Suppressor macrophage treated with lipopolysaccharide for 1 hour (primary cell): ENCODE measurements around the gene LCLAT1.
A peak's percentile ranks its signal among the peaks of the same experiment; 100 is the strongest.
"Not testable (repeated sequence)": the region's sequence is repeated elsewhere in the genome, so short reads cannot be mapped to it uniquely, and the experiment has no call there.

ENCODE experiments used
- DNase-seq, 3 donors: peaks; one replicate each; pipeline ENCODE4 v3.0.0-alpha.2; 2020 to 2022

The LCLAT1 gene

GRCh38 chr2:30492185-30492584 is 45.1 kb downstream of the LCLAT1 start:
- DNase-seq, result no peak

DNA sequence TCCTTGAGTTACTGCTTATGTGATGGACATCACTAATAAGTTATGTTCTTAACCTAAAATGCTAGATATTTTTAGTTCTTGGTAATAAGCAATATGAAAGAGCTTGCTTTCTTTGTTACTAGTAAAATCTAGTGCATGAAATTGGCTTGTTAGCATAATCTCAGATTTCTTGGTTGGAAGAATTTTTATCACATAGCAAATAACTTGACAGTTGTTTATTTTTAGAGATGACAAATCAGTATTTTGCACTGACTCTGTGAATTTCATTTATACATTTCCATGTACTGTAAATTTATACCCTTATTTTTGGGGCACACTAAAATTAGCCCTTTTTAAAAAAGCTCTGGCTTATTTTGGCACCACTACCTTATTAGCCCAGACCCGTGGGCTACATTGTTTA is 45.6 kb downstream of the LCLAT1 start:
- no peak for DNase-seq

DNA sequence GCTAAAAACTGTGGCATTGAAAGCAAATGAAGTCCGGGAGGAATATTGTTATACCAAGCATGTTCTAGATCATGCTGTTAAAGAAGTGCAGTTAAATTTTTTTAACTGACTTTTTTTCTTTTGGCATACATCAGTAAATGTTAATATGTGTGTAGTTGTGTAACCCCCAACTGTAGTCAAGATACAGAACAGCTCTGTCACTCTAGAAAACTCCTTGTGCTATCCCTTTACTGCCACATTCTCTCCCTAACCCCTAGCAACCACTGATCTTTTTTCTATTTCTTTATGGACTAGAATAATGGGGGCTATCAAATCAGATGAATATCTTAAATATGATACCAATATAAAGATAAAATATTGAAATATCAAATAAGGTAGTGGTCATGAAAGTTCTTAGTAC is 46.4 kb downstream of the LCLAT1 start:
- DNase-seq, result no peak

DNA sequence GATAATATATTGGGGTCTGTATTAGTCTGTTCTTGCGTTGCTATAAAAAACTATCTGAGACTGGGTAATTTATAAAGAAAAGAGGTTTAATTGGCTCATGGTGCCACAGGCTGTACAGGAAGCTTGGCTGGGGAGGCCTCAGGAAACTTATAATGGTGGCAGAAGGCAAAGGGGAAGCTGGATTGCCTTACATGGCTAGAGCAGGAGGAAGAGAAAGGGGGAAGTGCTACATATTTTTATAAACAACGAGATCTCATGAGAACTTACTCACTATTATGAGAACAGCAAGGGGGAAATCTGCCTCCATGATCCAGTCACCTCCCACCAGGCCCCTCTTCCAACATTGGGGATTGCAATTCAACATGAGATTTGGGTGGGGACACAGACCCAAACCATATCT is 48.9 kb downstream of the LCLAT1 start:
- DNase-seq, result peak; percentile 50 to 65 (median 63)

DNA sequence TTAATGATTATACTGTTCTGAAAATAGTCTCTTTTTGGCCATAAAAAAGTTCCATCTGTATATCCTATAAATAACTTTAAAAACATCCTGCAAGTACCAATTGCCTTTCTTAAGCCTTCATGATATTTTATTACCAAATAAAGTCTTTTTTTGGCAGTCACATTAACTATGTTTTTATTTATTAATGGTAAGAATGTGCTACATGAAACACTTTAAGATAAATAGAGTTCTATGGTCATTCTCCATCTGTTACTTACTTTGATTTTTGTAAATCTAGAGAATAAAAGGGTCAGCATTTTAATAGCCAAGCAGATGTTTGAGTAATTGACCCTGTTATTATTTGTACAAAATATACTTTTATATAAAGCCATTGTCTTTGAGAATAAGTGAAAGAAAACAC is 52.6 kb downstream of the LCLAT1 start:
- no peak for DNase-seq

DNA sequence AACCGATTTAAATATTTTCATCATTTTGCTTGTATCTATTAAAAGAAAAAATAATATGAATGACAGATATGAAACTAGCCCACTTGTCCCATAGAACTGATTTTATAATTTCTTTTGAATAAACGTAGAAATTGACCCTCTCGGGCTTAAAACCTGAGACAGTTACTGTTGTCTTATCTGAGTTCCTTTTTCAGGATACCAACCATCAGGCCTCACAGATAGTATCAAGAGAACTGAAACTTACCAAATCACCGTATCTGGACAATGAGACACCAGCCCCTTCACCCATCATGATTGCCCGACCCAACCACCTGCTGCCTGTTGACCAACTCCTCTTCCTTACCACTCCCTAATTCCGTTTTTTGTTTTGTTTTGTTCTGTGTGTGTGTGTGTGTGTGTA is 53.7 kb downstream of the LCLAT1 start:
- no peak for DNase-seq

- DNase-seq, result no peak
Measured at GRCh38 chr2:30502310-30502709, 55.3 kb downstream of the LCLAT1 start.

GRCh38 chr2:30503007-30503694 is 56.1 kb downstream of the LCLAT1 start:
- peak; percentile 1 to 59 (median 32) for DNase-seq

GRCh38 chr2:30503695-30504052 is 56.6 kb downstream of the LCLAT1 start:
- no peak for DNase-seq

DNA sequence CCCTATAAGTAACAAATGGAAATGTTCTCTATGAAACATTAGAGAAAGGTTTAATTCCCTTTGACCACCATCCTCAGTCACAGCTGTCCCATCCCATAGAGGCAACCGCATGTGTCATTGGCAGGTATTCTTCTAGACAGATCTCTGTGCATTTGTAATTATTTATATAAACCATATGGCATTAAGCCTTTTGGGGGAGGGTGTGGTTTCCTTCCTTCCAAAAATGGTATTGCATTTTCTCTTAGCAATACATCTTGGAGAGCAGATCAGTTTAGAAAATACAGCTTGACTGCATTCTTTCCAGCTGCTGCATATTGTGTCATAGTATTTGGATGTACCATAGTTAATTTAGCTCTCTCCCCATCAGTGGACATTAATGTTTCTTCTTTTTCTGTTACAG is 57.7 kb downstream of the LCLAT1 start:
- DNase-seq, result no peak

- no peak for DNase-seq
Measured at GRCh38 chr2:30505500-30506180, 58.6 kb downstream of the LCLAT1 start.

DNA sequence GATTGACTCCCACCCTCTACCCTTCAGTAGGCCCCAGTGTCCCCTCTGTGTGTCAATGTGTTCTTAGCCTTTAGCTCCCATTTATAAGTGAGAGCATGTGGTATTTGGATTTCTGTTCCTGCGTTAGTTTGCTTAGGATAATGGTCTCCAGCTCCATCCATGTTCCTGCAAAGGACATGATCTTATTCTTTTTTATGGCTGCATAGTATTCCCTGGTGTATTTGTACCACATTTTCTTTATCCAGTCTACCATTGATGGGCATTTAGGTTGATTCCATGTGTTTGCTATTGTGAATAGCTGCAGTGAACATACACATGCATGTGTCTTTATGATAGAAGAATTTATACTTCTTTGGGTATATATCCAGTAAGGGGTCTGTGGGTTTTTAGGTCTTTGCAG is 60.4 kb downstream of the LCLAT1 start:
- not testable (repeated sequence) for DNase-seq

DNA sequence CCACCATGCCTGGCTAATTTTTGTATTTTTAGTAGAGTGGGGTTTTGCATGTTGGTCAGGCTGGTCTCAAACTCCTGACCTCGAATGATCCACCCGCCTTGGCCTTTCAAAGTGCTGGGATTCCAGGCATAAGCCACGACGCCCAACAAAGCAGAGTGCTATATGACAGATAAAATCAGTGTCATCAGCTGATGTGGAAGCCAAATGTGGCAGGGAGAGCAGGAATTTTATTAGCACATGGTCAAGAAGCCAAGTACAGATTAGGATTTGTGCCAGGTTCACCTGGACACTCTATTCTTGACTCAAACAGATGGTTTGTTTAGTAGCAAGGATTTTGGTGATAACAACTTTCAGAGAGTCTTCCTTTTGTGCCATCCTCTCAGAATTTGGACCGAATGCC is 62.7 kb downstream of the LCLAT1 start:
- no peak for DNase-seq

- DNase-seq, result no peak
Measured at GRCh38 chr2:30510409-30510808, 63.4 kb downstream of the LCLAT1 start.

GRCh38 chr2:30511122-30512083 is 64.4 kb downstream of the LCLAT1 start:
- peak; percentile 40 to 50 (median 46) for DNase-seq

DNA sequence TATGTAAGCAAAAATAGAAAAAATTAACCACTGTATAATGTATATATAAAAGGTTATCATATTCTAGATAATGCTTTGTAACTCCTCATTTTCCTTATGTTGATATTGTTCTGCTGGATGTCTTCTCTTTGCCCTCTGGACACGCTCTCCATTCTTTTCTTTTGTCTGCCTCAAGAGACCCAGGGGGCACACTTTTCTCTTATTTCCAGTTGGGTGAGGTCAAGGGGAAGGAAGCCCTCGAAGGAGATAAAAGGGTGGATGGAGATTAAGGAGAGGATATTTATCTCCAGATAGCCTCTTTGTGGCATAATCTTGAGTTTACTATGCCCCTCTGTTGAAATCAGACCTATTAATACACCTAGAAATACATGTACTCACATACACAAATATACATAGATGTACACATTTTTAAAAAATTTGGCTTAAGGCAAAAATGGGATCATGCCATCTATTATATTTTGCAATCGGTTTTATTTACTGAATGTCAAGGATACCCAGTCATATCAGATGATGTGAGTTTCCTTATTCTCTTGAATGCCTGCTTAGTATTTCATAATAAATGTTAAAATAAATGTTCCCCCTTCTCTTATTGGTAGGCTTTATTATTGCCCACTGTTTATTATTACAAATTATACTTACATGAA is 65.3 kb downstream of the LCLAT1 start:
- no peak for DNase-seq

DNA sequence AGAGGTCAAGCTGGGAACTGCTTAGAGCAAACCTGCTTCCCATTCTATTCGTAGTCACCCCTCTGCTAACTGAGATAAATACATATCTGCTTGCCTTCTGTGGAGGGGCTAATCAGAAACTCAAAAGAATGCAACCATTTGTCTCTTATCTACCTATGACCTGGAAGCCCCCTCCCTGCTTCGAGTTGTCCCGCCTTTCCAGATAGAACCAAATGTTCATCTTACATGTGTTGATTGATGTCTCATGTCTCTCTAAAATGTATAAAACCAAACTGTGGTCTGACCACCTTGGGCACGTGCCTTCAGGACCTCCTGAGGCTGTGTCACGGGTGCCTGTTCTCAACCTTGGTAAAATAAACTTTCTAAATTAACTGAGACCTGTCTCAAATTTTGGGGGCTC is 66.6 kb downstream of the LCLAT1 start:
- not testable (repeated sequence) for DNase-seq

- no peak for DNase-seq
Measured at GRCh38 chr2:30514134-30514847, 67.2 kb downstream of the LCLAT1 start.

- DNase-seq, result no peak
Measured at GRCh38 chr2:30514848-30515435, 67.9 kb downstream of the LCLAT1 start.

DNA sequence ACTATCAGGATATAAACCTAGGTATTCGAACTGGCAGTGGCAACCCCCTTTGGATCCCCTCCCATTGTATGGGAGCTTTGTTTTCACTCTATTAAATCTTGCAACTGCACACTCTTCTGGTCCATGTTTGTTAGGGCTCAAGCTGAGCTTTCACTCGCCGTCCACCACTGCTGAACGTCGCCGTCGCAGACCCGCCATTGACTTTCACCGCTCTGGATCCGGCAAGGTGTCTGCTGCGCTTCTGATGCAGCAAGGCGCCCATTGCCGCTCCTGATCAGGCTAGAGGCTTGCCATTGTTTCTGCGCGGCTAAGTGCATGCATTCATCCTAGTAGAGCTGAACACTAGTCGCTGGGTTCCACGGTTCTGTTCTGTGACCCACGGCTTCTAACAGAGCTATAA is 69.1 kb downstream of the LCLAT1 start:
- no peak for DNase-seq

DNA sequence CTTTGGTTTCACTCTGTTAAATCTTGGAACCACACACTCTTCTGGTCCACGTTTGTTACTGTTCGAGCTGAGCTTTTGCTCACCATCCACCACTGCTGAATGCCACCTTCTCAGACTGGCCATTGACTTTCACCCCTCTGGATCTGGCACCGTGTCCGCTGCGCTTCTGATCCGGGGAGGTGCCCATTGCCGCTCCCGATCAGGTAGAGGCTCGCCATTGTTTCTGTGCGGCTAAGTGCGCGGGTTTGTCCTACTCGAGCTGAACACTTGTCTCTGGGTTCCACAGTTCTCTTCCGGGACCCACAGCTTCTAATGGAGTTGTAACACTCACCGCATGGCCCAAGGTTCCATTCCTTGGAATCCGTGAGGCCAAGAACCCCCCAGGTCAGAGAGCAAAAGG is 72.8 kb downstream of the LCLAT1 start:
- no peak for DNase-seq

- no peak for DNase-seq
Measured at GRCh38 chr2:30522421-30522820, 75.4 kb downstream of the LCLAT1 start.
